Bone marrow (tissue), 2 donors: ENCODE data around the gene SMIM44.

ENCODE experiments used
- DNase-seq, 2 donors: peaks; one replicate each; lab custom pipeline; 2025; lab: John Stamatoyannopoulos, UW

Gene SMIM44

GRCh38 chr19:3500429-3501101, 17.3 kb upstream of the SMIM44 start, which contains the start of gene DOHH:
Gene DOHH (minus strand): TSS chr19:3500674. CDS start chr19:3496814, 3,860 bp downstream.
- peak; percentile 90 to 97 for DNase-seq

GRCh38 chr19:3499738-3500428, 16.6 kb upstream of the SMIM44 start:
- no peak for DNase-seq

GRCh38 chr19:3497757-3498520, 14.7 kb upstream of the SMIM44 start:
- DNase-seq = no peak

- no peak for DNase-seq
These were observed 13.4 kb upstream of the SMIM44 start for GRCh38 chr19:3496392-3497273.

- no peak for DNase-seq
These were observed 11.3 kb upstream of the SMIM44 start for GRCh38 chr19:3494559-3494958.

GRCh38 chr19:3494051-3494450, 10.8 kb upstream of the SMIM44 start:
- DNase-seq = no peak

- DNase-seq = no peak
These were observed 10.4 kb upstream of the SMIM44 start for GRCh38 chr19:3493651-3494050.

GRCh38 chr19:3492919-3493318, 9.7 kb upstream of the SMIM44 start:
- no peak for DNase-seq

GRCh38 chr19:3492131-3492839, 9.0 kb upstream of the SMIM44 start:
- DNase-seq = no peak

- no peak for DNase-seq
These were observed 8.3 kb upstream of the SMIM44 start for GRCh38 chr19:3491396-3492119.

- DNase-seq = no peak
These were observed 575 bp downstream of the SMIM44 start for GRCh38 chr19:3482507-3483225.

- no peak for DNase-seq
These were observed 1.8 kb downstream of the SMIM44 start for GRCh38 chr19:3481241-3482090.

- no peak for DNase-seq
These were observed 2.7 kb downstream of the SMIM44 start, which contains the start of gene SMIM24 for GRCh38 chr19:3480383-3481091. Gene SMIM24 (minus strand): TSS chr19:3480525. CDS start chr19:3480463, 62 bp downstream.

- DNase-seq = no peak
These were observed 3.4 kb downstream of the SMIM44 start for GRCh38 chr19:3479834-3480215.

GRCh38 chr19:3479177-3479833, 3.9 kb downstream of the SMIM44 start:
- DNase-seq = peak in 1 of 2 donors; percentile 93

GRCh38 chr19:3478409-3479176, 4.6 kb downstream of the SMIM44 start:
- peak in 1 of 2 donors; percentile 66 for DNase-seq

GRCh38 chr19:3477951-3478350, 5.3 kb downstream of the SMIM44 start:
- no peak for DNase-seq
